Endodermal cell (in vitro differentiated cells): Measurements from ENCODE around the gene ACSM6. TPM values are rescaled to one million over a fixed set of nuclear protein-coding genes. Genes with fewer than 3 reads are reported as not detected.

Experiments used
- DNase-seq: peaks from one replicate; pipeline ENCODE4 v3.0.0-alpha.2; 2017
- H3K27ac ChIP-seq: 2 replicates; pipeline ENCODE4 v1.5.1; 2013; ENCODE audit warnings: mild to moderate bottlenecking, low read depth, low read length, moderate library complexity
- H3K27me3 ChIP-seq: 2 replicates; pipeline ENCODE4 v1.6.1; 2013; ENCODE audit warnings: mild to moderate bottlenecking, low read length, moderate library complexity; ENCODE audit not compliant: insufficient read depth, control insufficient read depth, poor library complexity, severe bottlenecking
- H3K36me3 ChIP-seq: 2 replicates; pipeline ENCODE4 v1.7.0; 2013; ENCODE audit warnings: mild to moderate bottlenecking, low read length, moderate library complexity; ENCODE audit not compliant: control insufficient read depth, insufficient read depth
- H3K4me1 ChIP-seq: one replicate; pipeline ENCODE4 v1.7.0; 2013; ENCODE audit warnings: low read length; ENCODE audit not compliant: control insufficient read depth, insufficient read depth
- H3K4me3 ChIP-seq: 2 replicates; pipeline ENCODE4 v1.5.1; 2013; ENCODE audit warnings: mild to moderate bottlenecking, low read length, moderate library complexity
- H3K9ac ChIP-seq: 2 replicates; pipeline ENCODE4 v1.6.1; 2013; ENCODE audit warnings: mild to moderate bottlenecking, low read length, moderate library complexity; ENCODE audit not compliant: poor library complexity, severe bottlenecking; ENCODE audit errors: extremely low read depth
- H3K9me3 ChIP-seq: 2 replicates; pipeline ENCODE4 v1.6.1; 2013; ENCODE audit warnings: mild to moderate bottlenecking, low read length, moderate library complexity; ENCODE audit not compliant: control insufficient read depth
- H3K27ac Mint-ChIP-seq: 2 replicates; pipeline ENCODE4 v1.8.0; 2020; ENCODE audit warnings: mixed read lengths
- H3K27me3 Mint-ChIP-seq: 2 replicates; pipeline ENCODE4 v1.8.0; 2021; ENCODE audit warnings: mild to moderate bottlenecking, mixed read lengths; ENCODE audit not compliant: insufficient read depth
- H3K36me3 Mint-ChIP-seq: 2 replicates; pipeline ENCODE4 v1.8.0; 2020; ENCODE audit warnings: low read depth, mixed read lengths
- H3K4me1 Mint-ChIP-seq: 2 replicates; pipeline ENCODE4 v1.8.0; 2020; ENCODE audit warnings: mixed read lengths
- H3K4me3 Mint-ChIP-seq: 2 replicates; pipeline ENCODE4 v1.8.0; 2020; ENCODE audit warnings: mild to moderate bottlenecking, moderate library complexity, mixed read lengths
- H3K9me3 Mint-ChIP-seq: 2 replicates; pipeline ENCODE4 v1.8.0; 2020; ENCODE audit warnings: mild to moderate bottlenecking, mixed read lengths
- CTCF ChIP-seq: fragments of 200-600 bp; sonication (generic); conservative IDR thresholded peaks from 2 replicates; pipeline ENCODE4 v1.5.0; 2021; ENCODE audit warnings: antibody characterized with exemption, mild to moderate bottlenecking
- WGBS, 2 experiments: methylation state at CpG; one replicate each; pipeline versions ENCODE4 v1.1.5 to v1.1.7; 2013; ENCODE audit warnings: missing lambda C conversion rate in 2 of 2, mixed read lengths in 1 of 2; ENCODE audit not compliant: insufficient coverage in 1 of 2, insufficient read length in 1 of 2; 5-methylcytosine and 5-hydroxymethylcytosine counted together
- total RNA-seq, 2 donors: library from RNA; stranded (reverse); fragmentation: NEBNext Ultra II Directional in 1 of 2; extraction: Animal tissue kit (Norgen Biotek cat#: 25700) in 1 of 2; gene quantifications; 2 replicates in 1 of 2; 3 replicates in 1 of 2; pipeline ENCODE4 v1.2.1, GENCODE V29; 2021

Gene ACSM6
- total RNA-seq, 2 donors from 2014 or later, result not detected

GRCh38 chr10:95244152-95244551 lies 50.1 kb downstream of the ACSM6 start:
- H3K36me3 ChIP-seq, result peaks cover 100% of the 10 kb centered on the region
- 88 to 91% methylated on average over 2 of the region's 2 CpGs for WGBS, 2 experiments
- TF ChIP-seq CTCF, result no peak

GRCh38 chr10:95245425-95246055 lies 51.5 kb downstream of the ACSM6 start:
- Histone ChIP-seq H3K36me3 (peaks cover 100% of the 10 kb centered on the region), H3K27me3 (no peaks in the 10 kb centered on the region), H3K27ac (no peak overlapping the region), H3K4me3 (no peak overlapping the region), H3K9me3 (peaks cover 1% of the 10 kb centered on the region), H3K9ac (no peak overlapping the region), H3K4me1 (peaks cover 11% of the 10 kb centered on the region)
- no peak for DNase-seq
- TF ChIP-seq CTCF, result no peak
- H3K36me3 Mint-ChIP-seq, result peaks cover 54% of the 10 kb centered on the region
- no peaks in the 10 kb centered on the region for H3K27me3 Mint-ChIP-seq
- H3K27ac Mint-ChIP-seq, result no peak overlapping the region
- H3K4me3 Mint-ChIP-seq, result no peak overlapping the region
- WGBS, 2 experiments, result 91 to 95% methylated on average over 2 to 6 of the region's 6 CpGs
- peaks cover 30% of the 10 kb centered on the region for H3K4me1 Mint-ChIP-seq
- H3K9me3 Mint-ChIP-seq, result no peaks in the 10 kb centered on the region

More at GRCh38 chr10:95244152-95244551, 50.1 kb downstream of the ACSM6 start:
- Mint-ChIP-seq H3K9me3 (peaks cover 8% of the 10 kb centered on the region), H3K27ac (no peak overlapping the region), H3K36me3 (peaks cover 64% of the 10 kb centered on the region), H3K4me3 (no peak overlapping the region), H3K4me1 (peaks cover 21% of the 10 kb centered on the region), H3K27me3 (no peaks in the 10 kb centered on the region)
- Histone ChIP-seq H3K27me3 (no peaks in the 10 kb centered on the region), H3K27ac (no peak overlapping the region), H3K4me1 (peaks cover 11% of the 10 kb centered on the region), H3K9me3 (peaks cover 8% of the 10 kb centered on the region), H3K9ac (no peak overlapping the region), H3K4me3 (no peak overlapping the region)
- DNase-seq, result no peak

GRCh38 chr10:95246582-95247051 lies 52.6 kb downstream of the ACSM6 start:
- Mint-ChIP-seq H3K27me3 (no peaks in the 10 kb centered on the region), H3K9me3 (no peaks in the 10 kb centered on the region), H3K27ac (no peak overlapping the region), H3K4me1 (peaks cover 31% of the 10 kb centered on the region), H3K4me3 (no peak overlapping the region), H3K36me3 (peaks cover 44% of the 10 kb centered on the region)
- Histone ChIP-seq H3K27me3 (no peaks in the 10 kb centered on the region), H3K27ac (no peak overlapping the region), H3K36me3 (peaks cover 100% of the 10 kb centered on the region), H3K4me3 (no peak overlapping the region), H3K4me1 (peaks cover 11% of the 10 kb centered on the region), H3K9ac (no peak overlapping the region), H3K9me3 (no peaks in the 10 kb centered on the region)
- TF ChIP-seq CTCF, result peak; percentile 94
- 19 to 33% methylated on average over 1 of the region's 1 CpG for WGBS, 2 experiments
- DNase-seq, result peak; percentile 94
